Smooth muscle cell (in vitro differentiated cells): ENCODE data around the gene ITGA3. TPM values are rescaled to one million over a fixed set of nuclear protein-coding genes. Genes with fewer than 3 reads are reported as not detected.

Experiments
- DNase-seq: peaks from one replicate; lab custom pipeline; 2025; ENCODE audit not compliant: unreplicated experiment; lab: John Stamatoyannopoulos, UW
- H2AFZ ChIP-seq: fragments of 200-600 bp; sonication (generic); 2 replicates; pipeline ENCODE4 v1.6.0; 2016; ENCODE audit warnings: antibody characterized with exemption, low read depth, mild to moderate bottlenecking
- H3F3A ChIP-seq: fragments of 200-600 bp; sonication (generic); 2 replicates; pipeline ENCODE4 v1.6.0; 2017; ENCODE audit warnings: antibody characterized with exemption, low read depth
- H3K27ac ChIP-seq: fragments of 200-600 bp; sonication (generic); 2 replicates; pipeline ENCODE4 v1.5.1; 2016; ENCODE audit warnings: low read depth, mild to moderate bottlenecking
- H3K27me3 ChIP-seq: fragments of 200-600 bp; sonication (generic); 2 replicates; pipeline ENCODE4 v1.6.1; 2016; ENCODE audit warnings: low read depth, mild to moderate bottlenecking
- H3K36me3 ChIP-seq: fragments of 200-600 bp; sonication (generic); 2 replicates; pipeline ENCODE4 v1.5.1; 2016; ENCODE audit warnings: low read depth
- H3K4me1 ChIP-seq: fragments of 200-600 bp; sonication (generic); 2 replicates; pipeline ENCODE4 v1.5.1; 2016; ENCODE audit warnings: low read depth
- H3K4me2 ChIP-seq: fragments of 200-600 bp; sonication (generic); 2 replicates; pipeline ENCODE4 v1.6.0; 2016; ENCODE audit warnings: mild to moderate bottlenecking
- H3K4me3 ChIP-seq: fragments of 200-600 bp; sonication (generic); 2 replicates; pipeline ENCODE4 v1.5.1; 2016; ENCODE audit warnings: mild to moderate bottlenecking
- H3K79me2 ChIP-seq: fragments of 200-600 bp; sonication (generic); 2 replicates; pipeline ENCODE4 v1.6.0; 2016; ENCODE audit warnings: low read depth, mild to moderate bottlenecking
- H3K9ac ChIP-seq: fragments of 200-600 bp; sonication (generic); 2 replicates; pipeline ENCODE4 v1.6.0; 2016; ENCODE audit warnings: low read depth
- H3K9me3 ChIP-seq: fragments of 200-600 bp; sonication (generic); replicated peaks from 2 replicates; pipeline ENCODE4 v1.5.1; 2016; ENCODE audit warnings: low read depth
- H4K20me1 ChIP-seq: fragments of 200-600 bp; sonication (generic); 2 replicates; pipeline ENCODE4 v1.6.0; 2016; ENCODE audit warnings: low read depth
- CTCF ChIP-seq: fragments of 200-600 bp; sonication (generic); IDR thresholded peaks from 2 replicates; pipeline ENCODE4 v1.5.1; 2017; ENCODE audit warnings: borderline replicate concordance, mild to moderate bottlenecking, antibody characterized with exemption; ENCODE audit not compliant: insufficient read depth, poor library complexity, severe bottlenecking
- WGBS: methylation state at CpG from one replicate; pipeline ENCODE4 v1.1.7; 2016; ENCODE audit warnings: low lambda C conversion rate; 5-methylcytosine and 5-hydroxymethylcytosine counted together
- polyA plus RNA-seq: library from polyadenylated mRNA; unstranded; fragments of >200 nt; fragmentation: Nextera tagmentation; extraction: Ambion mirVana; gene quantifications from 2 replicates; pipeline ENCODE4 v1.2.1, GENCODE V29; 2016
- total RNA-seq: library from RNA; depleted of rRNA; stranded (reverse); fragments of >200 nt; gene quantifications from 2 replicates; pipeline ENCODE4 v1.2.3, GENCODE V29; 2014

ITGA3 gene
- total and polyA plus RNA-seq, 2 experiments from 2014 or later, result 30.0 to 44.7 TPM

GRCh38 chr17:50125420-50125997 is 69.6 kb downstream of the ITGA3 start:
- Histone ChIP-seq H3K9ac (no peak overlapping the region), H3K79me2 (no peaks in the 10 kb centered on the region), H3K27ac (no peak overlapping the region), H3K4me2 (no peak overlapping the region), H4K20me1 (no peaks in the 10 kb centered on the region), H3K36me3 (no peaks in the 10 kb centered on the region), H3K9me3 (no peaks in the 10 kb centered on the region), H3F3A (no peaks in the 10 kb centered on the region), H3K27me3 (no peaks in the 10 kb centered on the region), H2AFZ (no peak overlapping the region), H3K4me1 (peaks cover 36% of the 10 kb centered on the region), H3K4me3 (no peak overlapping the region)
- TF ChIP-seq CTCF, result no peak
- 96% methylated on average over 4 of the region's 4 CpGs for WGBS
- no peak for DNase-seq

- H3F3A ChIP-seq, result peaks cover 10% of the 10 kb centered on the region
- no peaks in the 10 kb centered on the region for H3K79me2 ChIP-seq
- H3K36me3 ChIP-seq, result no peaks in the 10 kb centered on the region
- no peak overlapping the region for H3K9ac ChIP-seq
- H3K27ac ChIP-seq, result no peak overlapping the region
- DNase-seq, result no peak
- no peaks in the 10 kb centered on the region for H3K9me3 ChIP-seq
- H3K27me3 ChIP-seq, result no peaks in the 10 kb centered on the region
- H3K4me2 ChIP-seq, result peak overlapping the region; percentile 99
- H3K4me1 ChIP-seq, result peaks cover 37% of the 10 kb centered on the region
- H2AFZ ChIP-seq, result no peak overlapping the region
- TF ChIP-seq CTCF, result no peak
- peaks cover 3% of the 10 kb centered on the region for H4K20me1 ChIP-seq
- H3K4me3 ChIP-seq, result no peak overlapping the region
- WGBS, result 64% methylated on average over 6 of the region's 6 CpGs
Measured at GRCh38 chr17:50127697-50128361, 71.9 kb downstream of the ITGA3 start.

- H3F3A ChIP-seq, result peaks cover 14% of the 10 kb centered on the region
- no peak for TF ChIP-seq CTCF
Measured at GRCh38 chr17:50128441-50129352, 72.8 kb downstream of the ITGA3 start.

More at GRCh38 chr17:50128441-50129352, 72.8 kb downstream of the ITGA3 start:
- peaks cover 11% of the 10 kb centered on the region for H4K20me1 ChIP-seq
- H2AFZ ChIP-seq, result peak overlapping the region; percentile 15
- peaks cover 28% of the 10 kb centered on the region for H3K4me1 ChIP-seq
- WGBS, result 12% methylated on average over 27 of the region's 32 CpGs
- no peak for DNase-seq
- peak overlapping the region; percentile 49 for H3K27ac ChIP-seq
- H3K9me3 ChIP-seq, result no peaks in the 10 kb centered on the region
- no peaks in the 10 kb centered on the region for H3K79me2 ChIP-seq
- H3K27me3 ChIP-seq, result no peaks in the 10 kb centered on the region
- H3K9ac ChIP-seq, result peak overlapping the region; percentile 90
- no peaks in the 10 kb centered on the region for H3K36me3 ChIP-seq
- peak overlapping the region; percentile 99 for H3K4me2 ChIP-seq
- peak overlapping the region; percentile 67 for H3K4me3 ChIP-seq
